Measurements from ENCODE around the gene C1R. TPM values are rescaled to one million over a fixed set of nuclear protein-coding genes. Genes with fewer than 3 reads are reported as not detected.

C1R gene
- total RNA-seq, 1 experiment from 2014 or later, result 1.3 TPM

DNA sequence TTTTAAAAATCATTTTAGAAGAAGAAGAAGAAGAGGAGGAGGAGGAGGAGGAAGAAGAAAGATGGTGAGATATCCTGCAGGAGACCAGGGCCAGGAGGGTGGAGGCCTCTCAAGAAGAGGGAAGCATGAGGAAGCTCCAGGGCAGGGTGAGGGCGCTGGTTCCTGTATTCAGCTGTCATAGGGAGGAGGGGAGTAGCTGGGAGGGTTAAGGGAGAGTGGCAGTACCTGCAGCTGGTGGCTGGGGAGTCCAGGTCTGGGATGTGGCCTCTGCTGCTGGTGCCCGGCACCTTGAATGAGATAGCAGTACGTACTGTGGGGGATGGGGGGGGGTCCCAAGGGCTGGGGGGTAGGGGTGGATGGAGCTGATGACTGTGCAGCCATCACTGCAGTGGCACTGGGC lies 26.6 kb upstream of the C1R start:
- ATAC-seq (no peak), DNase-seq (ENCODE audit: low read depth, low spot score) (no peak)
- no peaks in the 10 kb centered on the region for H3K9me3 ChIP-seq (ENCODE audit: control insufficient read depth, insufficient read depth, low read depth, low read length)
- no peak for TF ChIP-seq POLR2AphosphoS5 (IDR thresholded peaks at IDR 0.05; ENCODE audit: low read depth, low read length)
- TF ChIP-seq, protein P1, sequence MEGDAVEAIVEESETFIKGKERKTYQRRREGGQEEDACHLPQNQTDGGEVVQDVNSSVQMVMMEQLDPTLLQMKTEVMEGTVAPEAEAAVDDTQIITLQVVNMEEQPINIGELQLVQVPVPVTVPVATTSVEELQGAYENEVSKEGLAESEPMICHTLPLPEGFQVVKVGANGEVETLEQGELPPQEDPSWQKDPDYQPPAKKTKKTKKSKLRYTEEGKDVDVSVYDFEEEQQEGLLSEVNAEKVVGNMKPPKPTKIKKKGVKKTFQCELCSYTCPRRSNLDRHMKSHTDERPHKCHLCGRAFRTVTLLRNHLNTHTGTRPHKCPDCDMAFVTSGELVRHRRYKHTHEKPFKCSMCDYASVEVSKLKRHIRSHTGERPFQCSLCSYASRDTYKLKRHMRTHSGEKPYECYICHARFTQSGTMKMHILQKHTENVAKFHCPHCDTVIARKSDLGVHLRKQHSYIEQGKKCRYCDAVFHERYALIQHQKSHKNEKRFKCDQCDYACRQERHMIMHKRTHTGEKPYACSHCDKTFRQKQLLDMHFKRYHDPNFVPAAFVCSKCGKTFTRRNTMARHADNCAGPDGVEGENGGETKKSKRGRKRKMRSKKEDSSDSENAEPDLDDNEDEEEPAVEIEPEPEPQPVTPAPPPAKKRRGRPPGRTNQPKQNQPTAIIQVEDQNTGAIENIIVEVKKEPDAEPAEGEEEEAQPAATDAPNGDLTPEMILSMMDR (IDR thresholded peaks at IDR 0.05), result no peak
- TF ChIP-seq TCF7L2 (IDR thresholded peaks at IDR 0.05; ENCODE audit: low read depth, low read length), result no peak
- TF ChIP-seq, protein P2, sequence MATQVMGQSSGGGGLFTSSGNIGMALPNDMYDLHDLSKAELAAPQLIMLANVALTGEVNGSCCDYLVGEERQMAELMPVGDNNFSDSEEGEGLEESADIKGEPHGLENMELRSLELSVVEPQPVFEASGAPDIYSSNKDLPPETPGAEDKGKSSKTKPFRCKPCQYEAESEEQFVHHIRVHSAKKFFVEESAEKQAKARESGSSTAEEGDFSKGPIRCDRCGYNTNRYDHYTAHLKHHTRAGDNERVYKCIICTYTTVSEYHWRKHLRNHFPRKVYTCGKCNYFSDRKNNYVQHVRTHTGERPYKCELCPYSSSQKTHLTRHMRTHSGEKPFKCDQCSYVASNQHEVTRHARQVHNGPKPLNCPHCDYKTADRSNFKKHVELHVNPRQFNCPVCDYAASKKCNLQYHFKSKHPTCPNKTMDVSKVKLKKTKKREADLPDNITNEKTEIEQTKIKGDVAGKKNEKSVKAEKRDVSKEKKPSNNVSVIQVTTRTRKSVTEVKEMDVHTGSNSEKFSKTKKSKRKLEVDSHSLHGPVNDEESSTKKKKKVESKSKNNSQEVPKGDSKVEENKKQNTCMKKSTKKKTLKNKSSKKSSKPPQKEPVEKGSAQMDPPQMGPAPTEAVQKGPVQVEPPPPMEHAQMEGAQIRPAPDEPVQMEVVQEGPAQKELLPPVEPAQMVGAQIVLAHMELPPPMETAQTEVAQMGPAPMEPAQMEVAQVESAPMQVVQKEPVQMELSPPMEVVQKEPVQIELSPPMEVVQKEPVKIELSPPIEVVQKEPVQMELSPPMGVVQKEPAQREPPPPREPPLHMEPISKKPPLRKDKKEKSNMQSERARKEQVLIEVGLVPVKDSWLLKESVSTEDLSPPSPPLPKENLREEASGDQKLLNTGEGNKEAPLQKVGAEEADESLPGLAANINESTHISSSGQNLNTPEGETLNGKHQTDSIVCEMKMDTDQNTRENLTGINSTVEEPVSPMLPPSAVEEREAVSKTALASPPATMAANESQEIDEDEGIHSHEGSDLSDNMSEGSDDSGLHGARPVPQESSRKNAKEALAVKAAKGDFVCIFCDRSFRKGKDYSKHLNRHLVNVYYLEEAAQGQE (IDR thresholded peaks at IDR 0.05; ENCODE audit: insufficient read depth in 1 of 2, low read depth in 2 of 2, low read length in 1 of 2), result no peak
- TF ChIP-seq SIN3A (IDR thresholded peaks at IDR 0.05; ENCODE audit: borderline replicate concordance, insufficient read depth, low read depth, low read length), result no peak
- no peak overlapping the region for H3K4me3 ChIP-seq (ENCODE audit: low read depth in 2 of 2, low read length in 2 of 2)
- intact Hi-C loops (cut with micrococcal nuclease; ENCODE audit: unreplicated experiment), result loop anchor here (10.0 kb wide), 1 partner anchor 174 kb away; the partner anchor contains the start of genes C12orf57 and RNU7-1
- H3K27me3 ChIP-seq (ENCODE audit: control insufficient read depth, insufficient read depth, low read length), result no peaks in the 10 kb centered on the region
- ChIA-PET CTCF (interaction anchor here (0.7 kb wide), 1 partner anchor 22 kb away, joined by 4 read pairs; no protein-coding TSS in a partner anchor), POLR2A (no interaction called here)
- H3K36me3 ChIP-seq (ENCODE audit: control insufficient read depth, insufficient read depth, low read length), result no peaks in the 10 kb centered on the region
- H3K4me1 ChIP-seq (ENCODE audit: control insufficient read depth, insufficient read depth, low read length), result no peaks in the 10 kb centered on the region
- in situ Hi-C loops (cut with HindIII; ENCODE audit: low pct_unique_long_range_greater_than_20kb, low sequenced_read_pairs), result no loop called here
- BruUV-seq (replicated peaks), result no TSS peak
- H3K27ac ChIP-seq (ENCODE audit: low read length), result no peak overlapping the region

DNA sequence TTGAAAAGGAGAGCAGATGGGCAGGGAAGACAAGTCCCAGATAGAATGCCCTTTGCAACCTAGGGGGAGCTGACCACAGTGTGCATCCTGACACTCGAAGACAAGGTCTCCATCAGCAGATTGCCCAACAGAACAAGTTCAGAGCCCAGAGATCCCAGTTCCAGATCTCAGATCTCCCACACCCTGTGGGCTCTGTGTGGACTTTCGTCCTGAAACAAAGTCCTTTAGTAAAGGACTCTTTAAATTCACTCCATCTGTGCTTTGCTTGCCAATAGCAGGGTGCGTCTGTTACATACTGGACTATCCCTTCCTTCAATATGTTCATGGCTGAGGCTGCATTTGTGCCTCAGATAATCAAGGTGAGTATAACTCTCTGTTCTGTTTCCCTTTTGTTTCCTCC lies 25.4 kb upstream of the C1R start:
- ATAC-seq, result no peak
- DNase-seq (ENCODE audit: low read depth, low spot score), result no peak
- intact Hi-C loops (cut with micrococcal nuclease; ENCODE audit: unreplicated experiment) (loop anchor here (10.0 kb wide), 1 partner anchor 173 kb away; the partner anchor contains the start of genes C12orf57 and RNU7-1), in situ Hi-C loops (cut with HindIII; ENCODE audit: low pct_unique_long_range_greater_than_20kb, low sequenced_read_pairs) (no loop called here)
- TF ChIP-seq TCF7L2 (IDR thresholded peaks at IDR 0.05; ENCODE audit: low read depth, low read length), result no peak
- TF ChIP-seq POLR2AphosphoS5 (IDR thresholded peaks at IDR 0.05; ENCODE audit: low read depth, low read length), result no peak
- TF ChIP-seq, protein P1 (IDR thresholded peaks at IDR 0.05), result no peak
- TF ChIP-seq SIN3A (IDR thresholded peaks at IDR 0.05; ENCODE audit: borderline replicate concordance, insufficient read depth, low read depth, low read length), result no peak
- TF ChIP-seq, protein P2 (IDR thresholded peaks at IDR 0.05; ENCODE audit: insufficient read depth in 1 of 2, low read depth in 2 of 2, low read length in 1 of 2), result no peak
- Histone ChIP-seq H3K36me3 (ENCODE audit: control insufficient read depth, insufficient read depth, low read length) (no peaks in the 10 kb centered on the region), H3K27me3 (ENCODE audit: control insufficient read depth, insufficient read depth, low read length) (no peaks in the 10 kb centered on the region), H3K9me3 (ENCODE audit: control insufficient read depth, insufficient read depth, low read depth, low read length) (no peaks in the 10 kb centered on the region), H3K4me1 (ENCODE audit: control insufficient read depth, insufficient read depth, low read length) (no peaks in the 10 kb centered on the region), H3K27ac (ENCODE audit: low read length) (no peak overlapping the region), H3K4me3 (ENCODE audit: low read depth in 2 of 2, low read length in 2 of 2) (no peak overlapping the region)
- no TSS peak for BruUV-seq (replicated peaks)
- POLR2A ChIA-PET, result no interaction called here
- CTCF ChIA-PET, result no interaction called here

Data from Panc1 (cell line).